Measurements from ENCODE around the gene ANKEF1. TPM values are rescaled to one million over a fixed set of nuclear protein-coding genes. Genes with fewer than 3 reads are reported as not detected.
"Not testable (repeated sequence)": the region's sequence is repeated elsewhere in the genome, so short reads cannot be mapped to it uniquely, and the experiment has no call there.

Gene ANKEF1
- total RNA-seq, 1 donor from 2014 or later, result 12.5 TPM

GRCh38 chr20:10033905-10034650, 709 bp upstream of the ANKEF1 start:
- DNase-seq (ENCODE audit: low spot score, unreplicated experiment), result no peak
- Mint-ChIP-seq H3K9me3 (ENCODE audit: low read depth) (no peaks in the 10 kb centered on the region), H3K4me1 (ENCODE audit: low read depth) (peaks cover 4% of the 10 kb centered on the region), H3K27ac (no peak overlapping the region), H3K36me3 (ENCODE audit: insufficient read depth) (peaks cover 7% of the 10 kb centered on the region), H3K27me3 (peaks cover 2% of the 10 kb centered on the region), H3K4me3 (ENCODE audit: low read depth) (peak overlapping the region; percentile 37)
- TF ChIP-seq CTCF (IDR thresholded peaks at IDR 0.05; ENCODE audit: unreplicated experiment), result no peak

DNA sequence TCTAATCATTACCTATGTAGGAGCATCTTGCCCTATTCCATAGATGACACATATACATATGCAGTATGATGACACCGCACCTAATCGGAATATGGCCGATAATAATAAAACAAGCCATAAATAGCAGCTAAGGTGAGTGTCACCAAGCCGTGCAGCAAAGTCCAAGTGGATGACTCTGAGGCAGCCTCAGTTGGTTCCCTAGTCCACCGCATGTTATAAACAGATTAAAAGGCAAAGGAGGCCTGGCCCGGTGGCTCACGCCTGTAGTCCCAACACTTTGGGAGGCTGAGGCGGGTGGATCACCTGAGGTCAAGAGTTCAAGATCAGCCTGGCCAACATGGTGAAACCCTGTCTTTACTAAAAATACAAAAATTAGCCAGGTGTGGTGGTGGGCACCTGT, 1.5 kb downstream of the ANKEF1 start:
- peak overlapping the region; percentile 73 for H3K4me3 Mint-ChIP-seq (ENCODE audit: low read depth)
- H3K36me3 Mint-ChIP-seq (ENCODE audit: insufficient read depth); H3K27me3 Mint-ChIP-seq; H3K27ac Mint-ChIP-seq; H3K4me1 Mint-ChIP-seq (ENCODE audit: low read depth); H3K9me3 Mint-ChIP-seq (ENCODE audit: low read depth); DNase-seq (ENCODE audit: low spot score, unreplicated experiment): not testable (repeated sequence)

GRCh38 chr20:10040070-10040975, 5.5 kb downstream of the ANKEF1 start:
- no peaks in the 10 kb centered on the region for H3K9me3 Mint-ChIP-seq (ENCODE audit: low read depth)
- no peak overlapping the region for H3K4me3 Mint-ChIP-seq (ENCODE audit: low read depth)
- peaks cover 4% of the 10 kb centered on the region for H3K4me1 Mint-ChIP-seq (ENCODE audit: low read depth)
- no peak for DNase-seq (ENCODE audit: low spot score, unreplicated experiment)
- H3K27me3 Mint-ChIP-seq, result no peaks in the 10 kb centered on the region
- TF ChIP-seq CTCF (IDR thresholded peaks at IDR 0.05; ENCODE audit: unreplicated experiment), result no peak
- no peak overlapping the region for H3K27ac Mint-ChIP-seq
- peaks cover 10% of the 10 kb centered on the region for H3K36me3 Mint-ChIP-seq (ENCODE audit: insufficient read depth)

DNA sequence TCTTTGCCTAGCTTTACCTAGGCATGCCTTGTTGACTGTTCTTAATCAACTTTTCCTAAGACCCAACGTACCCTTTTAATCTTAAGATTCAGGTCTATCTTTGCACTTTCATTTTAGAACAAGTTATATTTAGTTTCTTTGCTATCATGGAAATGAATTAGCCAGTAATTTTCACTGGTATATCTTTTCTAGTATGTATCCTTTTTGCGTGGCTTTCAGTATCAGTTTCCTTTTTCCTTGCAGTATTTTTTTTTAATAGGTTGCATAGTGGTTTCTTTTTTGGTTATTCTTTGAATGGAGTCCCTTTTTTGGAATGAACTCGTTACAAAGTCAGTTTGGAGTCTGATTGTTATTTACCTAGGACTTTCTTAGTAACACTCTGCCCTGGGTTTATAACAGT, 7.3 kb downstream of the ANKEF1 start:
- TF ChIP-seq CTCF (IDR thresholded peaks at IDR 0.05; ENCODE audit: unreplicated experiment), result no peak
- H3K36me3 Mint-ChIP-seq (ENCODE audit: insufficient read depth), result peaks cover 10% of the 10 kb centered on the region
- no peaks in the 10 kb centered on the region for H3K27me3 Mint-ChIP-seq
- no peak overlapping the region for H3K4me3 Mint-ChIP-seq (ENCODE audit: low read depth)
- H3K9me3 Mint-ChIP-seq (ENCODE audit: low read depth), result no peaks in the 10 kb centered on the region
- DNase-seq (ENCODE audit: low spot score, unreplicated experiment), result no peak
- no peak overlapping the region for H3K27ac Mint-ChIP-seq
- no peaks in the 10 kb centered on the region for H3K4me1 Mint-ChIP-seq (ENCODE audit: low read depth)

DNA sequence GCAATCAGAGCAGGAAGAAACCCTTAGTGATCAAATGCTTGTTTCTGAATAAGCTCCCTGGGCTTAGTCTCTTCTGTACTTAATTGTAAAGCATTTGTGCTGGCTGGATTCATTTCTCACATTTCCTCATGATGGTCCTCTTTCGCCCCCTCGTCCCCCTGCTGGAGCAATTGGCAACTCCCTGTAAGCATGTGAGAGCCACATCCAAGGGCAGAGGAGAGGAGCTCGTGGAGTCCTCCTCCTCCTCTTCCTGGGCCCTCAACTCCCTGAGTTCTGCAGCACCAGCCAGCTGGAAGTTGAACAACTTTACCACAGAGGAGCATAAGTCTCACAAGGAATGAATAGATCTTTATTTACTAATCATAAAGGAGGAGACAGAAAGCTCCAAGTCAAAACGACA, 12.6 kb downstream of the ANKEF1 start:
- no peak for DNase-seq (ENCODE audit: low spot score, unreplicated experiment)
- Mint-ChIP-seq H3K4me1 (ENCODE audit: low read depth) (no peaks in the 10 kb centered on the region), H3K27me3 (no peaks in the 10 kb centered on the region), H3K4me3 (ENCODE audit: low read depth) (no peak overlapping the region), H3K36me3 (ENCODE audit: insufficient read depth) (peaks cover 7% of the 10 kb centered on the region), H3K9me3 (ENCODE audit: low read depth) (no peaks in the 10 kb centered on the region), H3K27ac (peak overlapping the region; percentile 54)
- TF ChIP-seq CTCF (IDR thresholded peaks at IDR 0.05; ENCODE audit: unreplicated experiment), result peak; percentile 48

All from progenitor cell of endocrine pancreas (in vitro differentiated cells).